Gastroesophageal sphincter (tissue), 4 donors: Measurements from ENCODE around the gene CALML3. TPM values are rescaled to one million over a fixed set of nuclear protein-coding genes. Genes with fewer than 3 reads are reported as not detected.

Experiments
- ATAC-seq: fragments of 150-250 bp; one replicate; pipeline ENCODE4 v1.9.1; 2016; ENCODE audit warnings: mild to moderate bottlenecking, moderate library complexity
- H3K27ac ChIP-seq, 4 donors: fragments of 200-600 bp; sonication (generic) in 3 of 4; 1 replicate in 3 of 4; 2 replicates in 1 of 4; pipeline ENCODE4 v1.5.1; 2016 to 2019
- H3K27me3 ChIP-seq: fragments of 200-600 bp; sonication (generic); one replicate; pipeline ENCODE4 v1.5.1; 2019
- H3K36me3 ChIP-seq, 2 donors: fragments of 200-600 bp; sonication (generic); one replicate each; pipeline ENCODE4 v1.5.1; 2019; ENCODE audit warnings: control low read depth in 1 of 2
- H3K4me1 ChIP-seq, 3 donors: fragments of 200-600 bp; sonication (generic); 1 replicate in 2 of 3; 2 replicates in 1 of 3; pipeline ENCODE4 v1.5.1; 2016 to 2019; ENCODE audit warnings: control low read depth in 2 of 3
- H3K4me3 ChIP-seq, 2 donors: fragments of 200-600 bp; sonication (generic); one replicate each; pipeline ENCODE4 v1.5.1; 2019; ENCODE audit warnings: mild to moderate bottlenecking in 1 of 2, moderate library complexity in 1 of 2
- H3K9me3 ChIP-seq, 3 donors: fragments of 200-600 bp; sonication (generic); one replicate each; pipeline ENCODE4 v1.5.1; 2017 to 2019; ENCODE audit warnings: control low read depth in 2 of 3
- CTCF ChIP-seq, 4 experiments: fragments of 200-600 bp in 2 of 4; fragments of 450-650 bp in 2 of 4; sonication (generic) in 1 of 4; IDR thresholded peaks; one replicate each; pipeline ENCODE4 v1.5.1; 2017 to 2019; ENCODE audit warnings: antibody characterized with exemption in 4 of 4, mild to moderate bottlenecking in 2 of 4, moderate library complexity in 2 of 4
- EP300 ChIP-seq: sonication (generic); formaldehyde crosslinking; IDR thresholded peaks from one replicate; pipeline ENCODE4 v1.6.1; 2017; ENCODE audit warnings: antibody characterized with exemption, mild to moderate bottlenecking
- POLR2A ChIP-seq, 2 donors: fragments of 450-650 bp; IDR thresholded peaks; one replicate each; pipeline ENCODE4 v1.6.1; 2017; ENCODE audit warnings: antibody characterized with exemption in 2 of 2, mild to moderate bottlenecking in 2 of 2, moderate library complexity in 1 of 2
- POLR2AphosphoS5 ChIP-seq: sonication (generic); formaldehyde crosslinking; IDR thresholded peaks from one replicate; pipeline ENCODE4 v1.6.1; 2017; ENCODE audit warnings: antibody characterized with exemption
- WGBS, 2 donors: methylation state at CpG; one replicate each; pipeline ENCODE4 v1.1.5; 2018; ENCODE audit warnings: low coverage in 1 of 2; 5-methylcytosine and 5-hydroxymethylcytosine counted together
- total RNA-seq, 4 donors: library from RNA; depleted of rRNA; stranded (reverse); fragments of >200 nt; gene quantifications; one replicate each; pipeline ENCODE4 v1.1.0, GENCODE V29; 2016

Gene CALML3
- total RNA-seq, 4 donors from 2014 or later: 0.13 to 19.4 (median 1.9) TPM; not detected in 1

- no peak for ATAC-seq
- Histone ChIP-seq H3K27ac (no peak overlapping the region), H3K4me3 (no peak overlapping the region), H3K27me3 (no peaks in the 10 kb centered on the region), H3K4me1 (peaks cover 0 to 10% (median 0%) of the 10 kb centered on the region in 3 donors), H3K36me3 (no peaks in the 10 kb centered on the region), H3K9me3 (no peaks in the 10 kb centered on the region)
- TF ChIP-seq EP300 (no peak), POLR2AphosphoS5 (no peak), CTCF (IDR thresholded peaks at IDR 0.05) (no peak), POLR2A (IDR thresholded peaks at IDR 0.05) (no peak)
- 60 to 92% methylated on average over 1 to 4 of the region's 7 CpGs for WGBS, 2 donors
These were observed 1.7 kb upstream of the CALML3 start for GRCh38 chr10:5522913-5523560.

DNA sequence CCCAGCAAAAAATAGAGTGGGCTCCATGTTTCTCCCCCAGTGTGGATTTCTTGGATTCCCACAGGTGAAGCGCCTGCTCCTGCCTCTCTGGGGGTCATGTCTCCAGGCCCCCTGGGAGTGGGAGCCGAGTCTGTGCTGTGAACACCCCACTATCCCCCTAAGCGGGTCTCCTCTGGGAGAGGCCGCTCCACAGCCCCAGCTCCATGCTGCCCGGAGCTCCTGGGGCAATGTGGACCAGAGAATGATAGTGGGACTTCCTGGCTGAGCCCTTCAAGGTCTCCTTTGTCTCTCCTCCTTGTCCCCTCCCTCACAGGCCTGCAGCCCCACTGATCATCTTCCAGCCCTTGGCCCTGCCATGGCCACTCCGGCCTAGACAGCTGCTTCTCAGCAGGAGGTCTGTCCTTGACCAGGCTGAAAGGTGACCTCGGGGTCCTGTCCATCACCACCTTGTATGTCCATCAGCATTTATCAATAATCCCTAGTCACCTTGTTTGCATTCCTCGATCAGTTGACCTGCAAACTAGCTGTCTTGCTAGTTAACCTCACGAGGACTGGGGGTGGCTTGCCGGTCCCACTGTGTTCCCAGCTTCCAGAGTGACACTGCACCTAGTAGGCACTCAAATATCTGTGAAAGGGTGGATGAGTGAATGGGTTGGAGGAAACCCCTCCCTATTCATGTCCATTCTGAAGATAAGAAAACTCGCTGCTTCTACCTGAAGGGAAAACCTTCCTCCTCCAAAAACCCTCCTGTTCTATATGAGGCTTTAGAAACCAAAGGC, 776 bp upstream of the CALML3 start:
- no peak overlapping the region for H3K27ac ChIP-seq
- H3K36me3 ChIP-seq: no peaks in the 10 kb centered on the region
- H3K9me3 ChIP-seq: no peaks in the 10 kb centered on the region
- WGBS, 2 donors: 90 to 96% methylated on average over 2 to 4 of the region's 11 CpGs
- H3K4me3 ChIP-seq: no peak overlapping the region
- peaks cover 0 to 15% (median 2%) of the 10 kb centered on the region in 3 donors for H3K4me1 ChIP-seq
- TF ChIP-seq POLR2A (IDR thresholded peaks at IDR 0.05) (no peak), EP300 (no peak), POLR2AphosphoS5 (no peak), CTCF (IDR thresholded peaks at IDR 0.05) (no peak)
- no peaks in the 10 kb centered on the region for H3K27me3 ChIP-seq
- ATAC-seq: no peak

DNA sequence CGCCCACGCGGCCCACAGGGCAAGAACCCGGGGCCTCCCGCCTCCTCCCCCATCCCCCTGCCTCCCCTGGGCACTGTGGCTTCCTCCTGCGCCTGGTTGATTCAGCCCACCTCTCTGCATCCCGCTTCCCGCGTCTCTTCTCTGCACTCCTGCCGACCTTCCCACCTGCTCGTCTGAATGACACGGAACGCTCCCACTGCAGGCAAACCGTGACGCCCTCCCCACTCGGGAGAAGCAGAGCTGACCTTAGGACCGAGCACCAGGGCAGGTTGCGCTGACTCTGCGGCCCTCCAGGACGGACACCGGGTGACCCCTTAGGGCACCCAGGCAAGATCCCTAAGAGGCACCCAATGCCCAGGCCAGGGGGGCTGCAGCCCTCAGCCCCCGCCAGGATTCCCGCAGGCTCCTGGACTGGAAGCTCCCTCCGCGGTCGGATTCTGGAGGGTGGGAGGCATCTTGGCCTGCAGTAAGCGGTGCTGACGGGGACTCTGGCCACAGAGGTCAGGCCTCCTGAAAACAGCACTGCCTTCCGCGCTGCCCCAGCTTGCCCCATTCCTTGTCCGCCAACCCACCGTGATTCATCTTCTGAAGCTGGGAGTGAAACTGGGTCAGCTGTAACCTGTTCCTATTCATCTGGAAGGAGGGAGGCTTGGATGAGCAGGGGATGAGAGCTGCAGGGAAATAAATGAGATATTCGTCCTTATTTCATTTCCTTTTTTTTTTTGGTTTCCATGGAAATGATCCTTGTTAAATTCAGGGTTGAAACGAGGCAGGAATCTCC, 990 bp downstream of the CALML3 start:
- H3K27ac ChIP-seq: no peak overlapping the region
- H3K4me3 ChIP-seq: no peak overlapping the region
- 38 to 90% methylated on average over 1 to 9 of the region's 34 CpGs for WGBS, 2 donors
- ATAC-seq: no peak
- H3K9me3 ChIP-seq: no peaks in the 10 kb centered on the region
- H3K27me3 ChIP-seq: no peaks in the 10 kb centered on the region
- peaks cover 5 to 32% (median 15%) of the 10 kb centered on the region in 3 donors for H3K4me1 ChIP-seq
- H3K36me3 ChIP-seq: no peaks in the 10 kb centered on the region
- TF ChIP-seq CTCF (IDR thresholded peaks at IDR 0.05) (no peak), EP300 (no peak), POLR2A (IDR thresholded peaks at IDR 0.05) (no peak), POLR2AphosphoS5 (no peak)

DNA sequence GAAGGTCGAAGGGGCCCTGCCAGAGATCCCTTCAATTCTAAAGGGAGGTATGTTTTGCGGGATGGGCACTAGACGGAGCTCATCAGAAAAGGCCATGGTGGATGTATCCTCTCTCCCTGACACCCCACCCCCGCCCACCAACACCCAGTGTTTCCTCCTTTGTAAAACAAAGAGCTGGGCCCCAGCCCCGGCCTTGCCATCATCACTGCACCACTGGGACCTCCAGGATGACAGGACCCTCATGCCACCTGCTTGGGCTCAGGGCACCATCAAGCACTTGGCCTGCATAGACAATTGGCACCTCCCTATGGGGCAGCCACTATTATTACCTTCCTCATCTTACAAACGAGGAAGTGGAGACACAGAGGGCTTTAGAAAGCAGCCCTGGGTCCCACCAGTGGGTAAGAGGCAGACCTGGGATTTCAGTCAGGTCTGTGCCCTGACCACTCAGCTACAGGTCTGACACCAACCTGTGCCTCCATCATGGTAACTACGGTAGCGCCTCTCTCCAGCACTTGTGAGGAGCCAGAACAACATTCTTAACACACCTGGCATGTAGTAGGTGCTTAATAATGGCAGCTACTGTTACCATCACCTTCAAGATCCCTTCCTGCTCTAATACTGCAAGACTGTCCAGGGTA, 2.0 kb downstream of the CALML3 start:
- Histone ChIP-seq H3K4me3 (no peak overlapping the region), H3K27ac (peak overlapping the region in 2 of 4 donors; percentile 83 to 84), H3K27me3 (no peaks in the 10 kb centered on the region), H3K36me3 (no peaks in the 10 kb centered on the region), H3K9me3 (no peaks in the 10 kb centered on the region), H3K4me1 (peaks cover 5 to 43% (median 15%) of the 10 kb centered on the region in 3 donors)
- no peak for TF ChIP-seq EP300
- TF ChIP-seq POLR2AphosphoS5: no peak
- TF ChIP-seq POLR2A (IDR thresholded peaks at IDR 0.05): no peak
- no peak for TF ChIP-seq CTCF (IDR thresholded peaks at IDR 0.05)
- 38% methylated on average over 1 of the region's 8 CpGs; no CpG with 5 or more reads in 1 of the 2 donors for WGBS, 2 donors
- ATAC-seq: no peak
